ENCODE measurements around the gene ACTR3.

ACTR3 gene

GRCh38 chr2:113972766-113973165 lies 82.9 kb downstream of the ACTR3 start:
- FAIRE-seq (no peak), DNase-seq (ENCODE audit: insufficient read length, low spot score) (no peak)
- TF ChIP-seq POU2F2 (IDR thresholded peaks at IDR 0.05; ENCODE audit: low read depth, low read length) (no peak), POLR2A (IDR thresholded peaks at IDR 0.05; ENCODE audit: low read depth, low read length) (no peak), PAX5 (IDR thresholded peaks at IDR 0.05; ENCODE audit: insufficient read depth, low read length, severe bottlenecking) (no peak), POLR2AphosphoS5 (IDR thresholded peaks at IDR 0.05; ENCODE audit: low read depth, low read length) (no peak)

GRCh38 chr2:113973810-113974209 lies 83.9 kb downstream of the ACTR3 start:
- DNase-seq (ENCODE audit: insufficient read length, low spot score) = no peak
- FAIRE-seq = no peak
- TF ChIP-seq TAF1 (IDR thresholded peaks at IDR 0.05; ENCODE audit: low read depth, low read length) (no peak), POLR2A (IDR thresholded peaks at IDR 0.05; ENCODE audit: low read depth, low read length) (no peak), POU2F2 (IDR thresholded peaks at IDR 0.05; ENCODE audit: low read depth, low read length) (no peak), POLR2AphosphoS5 (IDR thresholded peaks at IDR 0.05; ENCODE audit: low read depth, low read length) (peak; percentile 48; the same call in 1 of the 2 replicates), SPI1 (IDR thresholded peaks at IDR 0.05; ENCODE audit: low read depth, low read length) (no peak)

GRCh38 chr2:113974727-113975126 lies 84.8 kb downstream of the ACTR3 start:
- TF ChIP-seq POU2F2 (IDR thresholded peaks at IDR 0.05; ENCODE audit: low read depth, low read length) (no peak), POLR2A (IDR thresholded peaks at IDR 0.05; ENCODE audit: low read depth, low read length) (no peak), TAF1 (IDR thresholded peaks at IDR 0.05; ENCODE audit: low read depth, low read length) (no peak), POLR2AphosphoS5 (IDR thresholded peaks at IDR 0.05; ENCODE audit: low read depth, low read length) (no peak), PAX5 (IDR thresholded peaks at IDR 0.05; ENCODE audit: insufficient read depth, low read length, severe bottlenecking) (no peak), SPI1 (IDR thresholded peaks at IDR 0.05; ENCODE audit: low read depth, low read length) (no peak)
- FAIRE-seq (no peak), DNase-seq (ENCODE audit: insufficient read length, low spot score) (no peak)

GRCh38 chr2:113976277-113976928 lies 86.5 kb downstream of the ACTR3 start:
- TF ChIP-seq POLR2A (IDR thresholded peaks at IDR 0.05; ENCODE audit: low read depth, low read length) = no peak
- 0 out of 2 replicates have a peak, but pooled peaks have one; percentile 8 for TF ChIP-seq POLR2AphosphoS5 (IDR thresholded peaks at IDR 0.05; ENCODE audit: low read depth, low read length)
- DNase-seq (ENCODE audit: insufficient read length, low spot score) = no peak
- FAIRE-seq = no peak

- FAIRE-seq (no peak), DNase-seq (ENCODE audit: insufficient read length, low spot score) (no peak)
- TF ChIP-seq TAF1 (IDR thresholded peaks at IDR 0.05; ENCODE audit: low read depth, low read length) (no peak), POLR2AphosphoS5 (IDR thresholded peaks at IDR 0.05; ENCODE audit: low read depth, low read length) (no peak), POLR2A (IDR thresholded peaks at IDR 0.05; ENCODE audit: low read depth, low read length) (no peak)
These were observed 87.3 kb downstream of the ACTR3 start for GRCh38 chr2:113977060-113977659.

- TF ChIP-seq POLR2AphosphoS5 (IDR thresholded peaks at IDR 0.05; ENCODE audit: low read depth, low read length) = peak; percentile 8; the same call in 1 of the 2 replicates
- TF ChIP-seq SPI1 (IDR thresholded peaks at IDR 0.05; ENCODE audit: low read depth, low read length) = no peak
- DNase-seq (ENCODE audit: insufficient read length, low spot score) (no peak), FAIRE-seq (no peak)
These were observed 88.0 kb downstream of the ACTR3 start for GRCh38 chr2:113977660-113978523.

GRCh38 chr2:113978524-113979190 lies 88.8 kb downstream of the ACTR3 start:
- no peak for DNase-seq (ENCODE audit: insufficient read length, low spot score)
- FAIRE-seq = no peak
- TF ChIP-seq POLR2AphosphoS5 (IDR thresholded peaks at IDR 0.05; ENCODE audit: low read depth, low read length) (no peak), POLR2A (IDR thresholded peaks at IDR 0.05; ENCODE audit: low read depth, low read length) (no peak), PAX5 (IDR thresholded peaks at IDR 0.05; ENCODE audit: insufficient read depth, low read length, severe bottlenecking) (no peak), SPI1 (IDR thresholded peaks at IDR 0.05; ENCODE audit: low read depth, low read length) (no peak), POU2F2 (IDR thresholded peaks at IDR 0.05; ENCODE audit: low read depth, low read length) (no peak), TAF1 (IDR thresholded peaks at IDR 0.05; ENCODE audit: low read depth, low read length) (no peak)

- DNase-seq (ENCODE audit: insufficient read length, low spot score) (peak; percentile 59), FAIRE-seq (peak; percentile 51)
- TF ChIP-seq PAX5 (IDR thresholded peaks at IDR 0.05; ENCODE audit: insufficient read depth, low read length, severe bottlenecking) (no peak), POLR2A (IDR thresholded peaks at IDR 0.05; ENCODE audit: low read depth, low read length) (no peak), SPI1 (IDR thresholded peaks at IDR 0.05; ENCODE audit: low read depth, low read length) (no peak), POU2F2 (IDR thresholded peaks at IDR 0.05; ENCODE audit: low read depth, low read length) (no peak)
These were observed 89.6 kb downstream of the ACTR3 start for GRCh38 chr2:113979191-113980128.

- DNase-seq (ENCODE audit: insufficient read length, low spot score) (no peak), FAIRE-seq (no peak)
- no peak for TF ChIP-seq POLR2A (IDR thresholded peaks at IDR 0.05; ENCODE audit: low read depth, low read length)
- TF ChIP-seq POU2F2 (IDR thresholded peaks at IDR 0.05; ENCODE audit: low read depth, low read length) = no peak
- no peak for TF ChIP-seq SPI1 (IDR thresholded peaks at IDR 0.05; ENCODE audit: low read depth, low read length)
- TF ChIP-seq PAX5 (IDR thresholded peaks at IDR 0.05; ENCODE audit: insufficient read depth, low read length, severe bottlenecking) = no peak
- TF ChIP-seq TAF1 (IDR thresholded peaks at IDR 0.05; ENCODE audit: low read depth, low read length) = no peak
- no peak for TF ChIP-seq POLR2AphosphoS5 (IDR thresholded peaks at IDR 0.05; ENCODE audit: low read depth, low read length)
These were observed 91.1 kb downstream of the ACTR3 start for GRCh38 chr2:113980946-113981345.

All from GM12891 (cell line).